Osteoblast (primary cell): ENCODE measurements around the gene PSMC3IP. TPM values are rescaled to one million over a fixed set of nuclear protein-coding genes. Genes with fewer than 3 reads are reported as not detected.

ENCODE experiments used
- DNase-seq: peaks from one replicate; pipeline ENCODE4 v3.0.0; 2011; ENCODE audit warnings: low spot score, mixed read lengths; ENCODE audit not compliant: insufficient read length; ENCODE audit errors: missing footprints
- H2AFZ ChIP-seq: 2 replicates; pipeline ENCODE4 v1.6.0; 2011; ENCODE audit warnings: mild to moderate bottlenecking, low read length
- H3K27ac ChIP-seq: 2 replicates; pipeline ENCODE4 v1.5.1; 2011; ENCODE audit warnings: mild to moderate bottlenecking, low read depth, low read length, moderate library complexity
- H3K27me3 ChIP-seq: 2 replicates; pipeline ENCODE4 v1.6.0; 2012; ENCODE audit warnings: mild to moderate bottlenecking, control low read depth, inconsistent platforms, low read length, moderate library complexity; ENCODE audit not compliant: insufficient read depth
- H3K36me3 ChIP-seq: 2 replicates; pipeline ENCODE4 v1.5.1; 2011; ENCODE audit warnings: mild to moderate bottlenecking, low read length, control low read depth, moderate library complexity; ENCODE audit not compliant: insufficient read depth
- H3K4me1 ChIP-seq: 2 replicates; pipeline ENCODE4 v1.5.1; 2011; ENCODE audit warnings: mild to moderate bottlenecking, low read length, control low read depth, moderate library complexity; ENCODE audit not compliant: insufficient read depth
- H3K4me2 ChIP-seq: 2 replicates; pipeline ENCODE4 v1.6.0; 2011; ENCODE audit warnings: mild to moderate bottlenecking, low read length; ENCODE audit not compliant: insufficient read depth
- H3K4me3 ChIP-seq: fragments of 200-600 bp; sonication (generic); 3 replicates; pipeline ENCODE4 v1.5.1; 2012; ENCODE audit warnings: mild to moderate bottlenecking, low read length, inconsistent platforms; ENCODE audit not compliant: insufficient read depth
- H3K79me2 ChIP-seq: 2 replicates; pipeline ENCODE4 v1.6.0; 2012; ENCODE audit warnings: mild to moderate bottlenecking, low read length, control low read depth, inconsistent platforms; ENCODE audit not compliant: insufficient read depth
- H3K9me3 ChIP-seq: 2 replicates; pipeline ENCODE4 v1.5.1; 2011; ENCODE audit warnings: low read depth, low read length, control low read depth
- H4K20me1 ChIP-seq: 2 replicates; pipeline ENCODE4 v1.6.0; 2012; ENCODE audit warnings: mild to moderate bottlenecking, low read length, control low read depth; ENCODE audit not compliant: insufficient read depth
- CTCF ChIP-seq: IDR thresholded peaks from 2 replicates; pipeline ENCODE4 v1.5.1; 2011; ENCODE audit warnings: mild to moderate bottlenecking, low read depth, low read length, moderate library complexity; ENCODE audit errors: extremely low read depth
- total RNA-seq: library from RNA; depleted of rRNA; stranded (reverse); fragments of >200 nt; gene quantifications from 2 replicates; pipeline ENCODE4 v1.2.3, GENCODE V29; 2012

The PSMC3IP gene
- total RNA-seq, 1 donor: 1.8 TPM

- Histone ChIP-seq H3K9me3 (no peaks in the 10 kb centered on the region), H2AFZ (no peak overlapping the region), H3K4me3 (no peak overlapping the region), H3K27me3 (no peaks in the 10 kb centered on the region), H3K4me2 (no peak overlapping the region), H4K20me1 (peaks cover 9% of the 10 kb centered on the region), H3K36me3 (peaks cover 48% of the 10 kb centered on the region), H3K4me1 (peaks cover 32% of the 10 kb centered on the region), H3K79me2 (peaks cover 71% of the 10 kb centered on the region), H3K27ac (no peak overlapping the region)
- DNase-seq: peak; percentile 37
- TF ChIP-seq CTCF: no peak
These were observed 12.6 kb downstream of the PSMC3IP start for GRCh38 chr17:42564815-42565522.

- peak overlapping the region; percentile 90 for H3K27ac ChIP-seq
- no peaks in the 10 kb centered on the region for H3K27me3 ChIP-seq
- peak; percentile 36 for DNase-seq
- H3K4me3 ChIP-seq: no peak overlapping the region
- no peaks in the 10 kb centered on the region for H3K9me3 ChIP-seq
- H4K20me1 ChIP-seq: no peaks in the 10 kb centered on the region
- no peak for TF ChIP-seq CTCF
- peaks cover 38% of the 10 kb centered on the region for H3K36me3 ChIP-seq
- no peak overlapping the region for H2AFZ ChIP-seq
- H3K4me2 ChIP-seq: peak overlapping the region; percentile 88
- peaks cover 32% of the 10 kb centered on the region for H3K4me1 ChIP-seq
- H3K79me2 ChIP-seq: peaks cover 61% of the 10 kb centered on the region
These were observed 13.6 kb downstream of the PSMC3IP start for GRCh38 chr17:42563950-42564349.

- TF ChIP-seq CTCF: no peak
- DNase-seq: no peak
- peaks cover 57% of the 10 kb centered on the region for H3K79me2 ChIP-seq
- peak overlapping the region; percentile 93 for H3K4me3 ChIP-seq
- peak overlapping the region; percentile 90 for H3K27ac ChIP-seq
- H3K9me3 ChIP-seq: no peaks in the 10 kb centered on the region
- peaks cover 32% of the 10 kb centered on the region for H3K4me1 ChIP-seq
- H3K4me2 ChIP-seq: peak overlapping the region; percentile 88
- H4K20me1 ChIP-seq: no peaks in the 10 kb centered on the region
- H3K27me3 ChIP-seq: no peaks in the 10 kb centered on the region
- peaks cover 34% of the 10 kb centered on the region for H3K36me3 ChIP-seq
- no peak overlapping the region for H2AFZ ChIP-seq
These were observed 14.0 kb downstream of the PSMC3IP start for GRCh38 chr17:42563543-42563942.

- no peak for DNase-seq
- peaks cover 53% of the 10 kb centered on the region for H3K79me2 ChIP-seq
- H3K9me3 ChIP-seq: no peaks in the 10 kb centered on the region
- H3K27ac ChIP-seq: peak overlapping the region; percentile 90
- no peak overlapping the region for H2AFZ ChIP-seq
- H3K4me1 ChIP-seq: peaks cover 32% of the 10 kb centered on the region
- no peaks in the 10 kb centered on the region for H3K27me3 ChIP-seq
- no peaks in the 10 kb centered on the region for H4K20me1 ChIP-seq
- H3K4me2 ChIP-seq: peak overlapping the region; percentile 88
- no peak for TF ChIP-seq CTCF
- H3K36me3 ChIP-seq: peaks cover 31% of the 10 kb centered on the region
- peak overlapping the region; percentile 93 for H3K4me3 ChIP-seq
These were observed 14.4 kb downstream of the PSMC3IP start for GRCh38 chr17:42563143-42563509.
